ENCODE measurements around the gene MAP3K5.

DNA sequence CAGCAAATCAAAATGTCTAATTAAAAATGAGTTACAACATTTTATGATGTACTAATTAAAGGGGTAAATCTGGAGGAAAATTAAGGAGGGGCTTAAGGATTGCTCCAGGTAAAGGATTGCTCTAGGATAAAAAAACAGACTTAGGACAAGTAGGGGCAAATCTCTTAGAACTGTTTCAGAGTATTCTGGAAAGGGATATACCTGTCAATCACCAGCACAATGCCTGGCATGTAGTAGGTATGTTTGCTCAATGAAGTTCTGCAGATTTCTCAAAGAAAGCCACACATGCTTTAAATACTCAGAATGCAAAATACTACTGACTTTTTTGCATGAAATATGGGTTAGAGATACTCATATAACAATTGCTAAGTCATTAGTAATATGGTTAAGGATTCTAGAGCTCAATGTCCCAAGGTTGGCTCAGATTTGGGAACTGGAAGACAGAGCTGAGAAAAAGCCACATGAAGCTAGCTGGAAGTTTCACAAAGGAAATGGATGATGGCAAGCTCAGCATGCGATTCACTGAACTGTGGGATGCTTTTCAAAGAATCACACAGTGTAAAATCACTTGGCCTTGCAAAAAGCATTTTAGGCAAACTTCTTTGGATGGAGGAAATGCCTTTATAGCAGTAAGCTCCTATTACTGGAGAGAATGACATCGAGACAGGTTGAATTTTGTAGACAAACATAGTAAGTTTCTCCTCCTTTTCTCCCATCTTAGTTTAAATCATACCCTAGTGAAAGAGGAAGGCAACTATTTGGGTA lies 72.8 kb downstream of the MAP3K5 start:
- TF ChIP-seq POLR2AphosphoS5 (IDR thresholded peaks at IDR 0.05) = no peak
- TF ChIP-seq, protein P1, sequence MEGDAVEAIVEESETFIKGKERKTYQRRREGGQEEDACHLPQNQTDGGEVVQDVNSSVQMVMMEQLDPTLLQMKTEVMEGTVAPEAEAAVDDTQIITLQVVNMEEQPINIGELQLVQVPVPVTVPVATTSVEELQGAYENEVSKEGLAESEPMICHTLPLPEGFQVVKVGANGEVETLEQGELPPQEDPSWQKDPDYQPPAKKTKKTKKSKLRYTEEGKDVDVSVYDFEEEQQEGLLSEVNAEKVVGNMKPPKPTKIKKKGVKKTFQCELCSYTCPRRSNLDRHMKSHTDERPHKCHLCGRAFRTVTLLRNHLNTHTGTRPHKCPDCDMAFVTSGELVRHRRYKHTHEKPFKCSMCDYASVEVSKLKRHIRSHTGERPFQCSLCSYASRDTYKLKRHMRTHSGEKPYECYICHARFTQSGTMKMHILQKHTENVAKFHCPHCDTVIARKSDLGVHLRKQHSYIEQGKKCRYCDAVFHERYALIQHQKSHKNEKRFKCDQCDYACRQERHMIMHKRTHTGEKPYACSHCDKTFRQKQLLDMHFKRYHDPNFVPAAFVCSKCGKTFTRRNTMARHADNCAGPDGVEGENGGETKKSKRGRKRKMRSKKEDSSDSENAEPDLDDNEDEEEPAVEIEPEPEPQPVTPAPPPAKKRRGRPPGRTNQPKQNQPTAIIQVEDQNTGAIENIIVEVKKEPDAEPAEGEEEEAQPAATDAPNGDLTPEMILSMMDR (IDR thresholded peaks at IDR 0.05) = no peak

Measured in suprapubic skin (tissue), 3 donors.